ENCODE results near the gene HSPA1B.
A peak's percentile ranks its signal among the peaks of the same experiment; 100 is the strongest.
"Not testable (repeated sequence)": the region's sequence is repeated elsewhere in the genome, so short reads cannot be mapped to it uniquely, and the experiment has no call there.

Gene HSPA1B

DNA sequence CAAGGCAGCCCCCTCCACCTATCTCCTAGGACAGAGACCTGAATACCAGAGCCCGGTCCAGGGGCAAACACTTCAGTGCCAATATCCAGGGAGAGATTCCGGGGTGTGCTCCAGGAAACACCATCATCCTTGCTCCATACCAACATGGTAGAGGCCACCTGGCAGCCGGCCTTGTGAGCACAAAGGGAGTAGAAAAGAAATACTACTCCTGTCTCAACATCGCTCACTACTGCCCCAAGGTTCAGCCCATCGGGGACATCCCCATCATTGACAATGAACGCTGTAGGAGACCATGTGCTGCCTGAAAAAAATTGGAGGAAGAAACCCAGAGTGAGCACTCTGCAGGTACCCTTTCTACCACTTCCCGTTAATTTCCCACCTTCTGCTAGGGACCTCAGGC, 33.6 kb downstream of the HSPA1B start:
- DNase-seq (ENCODE audit: low spot score) = no peak
- Histone ChIP-seq H3K4me3 (no peak overlapping the region), H3K27ac (no peak overlapping the region)
- TF ChIP-seq, protein P1, sequence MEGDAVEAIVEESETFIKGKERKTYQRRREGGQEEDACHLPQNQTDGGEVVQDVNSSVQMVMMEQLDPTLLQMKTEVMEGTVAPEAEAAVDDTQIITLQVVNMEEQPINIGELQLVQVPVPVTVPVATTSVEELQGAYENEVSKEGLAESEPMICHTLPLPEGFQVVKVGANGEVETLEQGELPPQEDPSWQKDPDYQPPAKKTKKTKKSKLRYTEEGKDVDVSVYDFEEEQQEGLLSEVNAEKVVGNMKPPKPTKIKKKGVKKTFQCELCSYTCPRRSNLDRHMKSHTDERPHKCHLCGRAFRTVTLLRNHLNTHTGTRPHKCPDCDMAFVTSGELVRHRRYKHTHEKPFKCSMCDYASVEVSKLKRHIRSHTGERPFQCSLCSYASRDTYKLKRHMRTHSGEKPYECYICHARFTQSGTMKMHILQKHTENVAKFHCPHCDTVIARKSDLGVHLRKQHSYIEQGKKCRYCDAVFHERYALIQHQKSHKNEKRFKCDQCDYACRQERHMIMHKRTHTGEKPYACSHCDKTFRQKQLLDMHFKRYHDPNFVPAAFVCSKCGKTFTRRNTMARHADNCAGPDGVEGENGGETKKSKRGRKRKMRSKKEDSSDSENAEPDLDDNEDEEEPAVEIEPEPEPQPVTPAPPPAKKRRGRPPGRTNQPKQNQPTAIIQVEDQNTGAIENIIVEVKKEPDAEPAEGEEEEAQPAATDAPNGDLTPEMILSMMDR (IDR thresholded peaks at IDR 0.05) = no peak

GRCh38 chr6:31861919-31862343, 34.4 kb downstream of the HSPA1B start:
- TF ChIP-seq, protein P1 (IDR thresholded peaks at IDR 0.05) = no peak
- Histone ChIP-seq H3K4me3 (peak overlapping the region; percentile 97), H3K27ac (peak overlapping the region in 1 of 2 donors; percentile 78)
- DNase-seq (ENCODE audit: low spot score) = no peak

- Histone ChIP-seq H3K27ac (peak within 1 kb of the TSS; percentile 78 to 96), H3K4me3 (peak within 1 kb of the TSS; percentile 97)
- peak; percentile 100 for DNase-seq (ENCODE audit: low spot score)
- TF ChIP-seq, protein P1 (IDR thresholded peaks at IDR 0.05) = no peak
Observed at GRCh38 chr6:31862344-31863235, 35.1 kb downstream of the HSPA1B start, which contains the start of gene NEU1. Gene NEU1 (minus strand): TSS chr6:31862821. CDS start chr6:31862776, 45 bp downstream.

- DNase-seq (ENCODE audit: low spot score) = not testable (repeated sequence)
- Histone ChIP-seq H3K4me3 (peak overlapping the region; percentile 97), H3K27ac (peak overlapping the region; percentile 58 to 81)
Observed at GRCh38 chr6:31864123-31864562, 36.6 kb downstream of the HSPA1B start.

DNA sequence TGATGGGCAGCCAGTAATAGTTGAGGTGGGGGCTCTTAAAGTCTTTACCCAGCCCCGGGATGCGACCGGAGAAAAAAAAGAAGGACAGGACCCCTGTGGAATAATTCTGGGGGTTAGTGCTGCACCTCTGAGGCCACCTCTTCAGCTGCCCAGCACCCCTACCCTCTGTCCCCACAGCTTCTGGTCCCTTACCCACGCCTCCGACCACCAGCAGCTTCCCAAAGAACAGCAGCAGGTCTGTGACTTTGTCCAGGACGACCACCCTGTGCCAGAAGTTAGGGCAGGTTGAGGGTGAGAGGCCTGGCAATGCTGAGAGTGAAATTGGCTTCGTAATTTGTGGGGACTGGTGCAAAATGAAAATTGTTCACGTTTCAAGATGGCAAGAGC, 37.3 kb downstream of the HSPA1B start:
- TF ChIP-seq, protein P1 (IDR thresholded peaks at IDR 0.05) = no peak
- no peak overlapping the region for H3K27ac ChIP-seq

DNA sequence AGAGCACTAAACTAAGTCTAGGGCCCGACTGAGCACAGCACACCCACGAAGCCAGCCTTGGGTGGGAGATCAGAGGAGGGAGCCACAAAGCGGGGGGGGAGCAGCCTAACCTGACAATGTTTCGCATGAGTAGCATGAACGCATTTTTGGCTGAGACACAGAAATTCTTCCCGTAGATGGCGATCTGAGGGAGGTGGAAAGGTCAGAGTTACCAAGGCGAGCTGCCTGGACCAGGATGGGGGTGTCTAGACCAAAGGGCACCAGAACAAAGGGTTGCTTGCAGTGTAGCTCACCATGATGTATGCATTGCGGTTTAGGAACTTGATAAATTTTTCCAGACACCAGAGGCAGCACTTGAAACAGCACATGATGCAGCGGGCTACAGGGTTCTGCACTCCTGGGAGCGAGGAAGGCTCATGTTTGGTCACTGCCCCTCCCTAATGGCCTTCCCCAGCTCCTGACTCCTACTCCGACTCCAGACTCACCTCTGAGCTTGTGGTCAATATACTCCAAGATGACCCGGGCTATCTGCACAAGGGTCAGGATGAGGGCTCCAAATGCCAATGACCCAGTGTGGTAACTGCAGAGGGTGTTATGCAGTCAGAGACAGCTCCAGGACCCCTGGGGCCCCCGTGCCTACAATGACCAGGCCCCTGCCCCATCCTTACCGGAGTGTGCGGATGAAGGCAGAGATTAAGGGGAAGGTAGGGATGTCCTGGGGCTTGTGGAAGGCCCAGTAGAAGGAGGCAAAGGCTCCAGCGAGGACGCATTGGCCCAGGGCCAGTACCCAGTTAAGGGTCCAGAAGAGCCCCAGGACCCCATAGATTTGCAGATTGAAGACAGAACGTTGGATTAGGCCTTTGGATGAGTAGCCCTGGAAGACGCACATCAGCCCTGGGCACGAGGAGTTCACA, 37.9 kb downstream of the HSPA1B start:
- Histone ChIP-seq H3K4me3 (no peak overlapping the region), H3K27ac (no peak overlapping the region)
- TF ChIP-seq, protein P1 (IDR thresholded peaks at IDR 0.05) = no peak
- no peak for DNase-seq (ENCODE audit: low spot score)

More for the DNA sequence above, 37.3 kb downstream of the HSPA1B start:
- H3K4me3 ChIP-seq = no peak overlapping the region
- DNase-seq (ENCODE audit: low spot score) = no peak

DNA sequence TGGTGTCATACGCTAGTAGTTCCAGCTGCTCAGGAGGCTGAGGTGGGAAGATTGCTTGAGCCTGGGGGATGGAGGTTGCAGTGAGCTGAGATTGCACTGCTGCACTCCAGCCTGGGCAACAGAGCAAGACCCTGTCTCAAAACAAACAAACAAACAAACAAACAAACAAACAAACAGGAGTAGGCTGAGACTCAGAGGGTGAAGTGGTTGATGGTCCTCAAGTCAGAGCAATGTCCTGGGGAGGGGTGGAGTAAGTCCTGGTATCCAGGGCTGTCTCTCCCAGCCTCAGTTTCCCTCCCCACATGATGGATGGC, 41.1 kb downstream of the HSPA1B start:
- H3K4me3 ChIP-seq; H3K27ac ChIP-seq; DNase-seq (ENCODE audit: low spot score): not testable (repeated sequence)

Data from coronary artery (tissue), 2 donors.